ENCODE results near the gene GNAL.
"Not testable (repeated sequence)": the region's sequence is repeated elsewhere in the genome, so short reads cannot be mapped to it uniquely, and the experiment has no call there.

The GNAL gene

DNA sequence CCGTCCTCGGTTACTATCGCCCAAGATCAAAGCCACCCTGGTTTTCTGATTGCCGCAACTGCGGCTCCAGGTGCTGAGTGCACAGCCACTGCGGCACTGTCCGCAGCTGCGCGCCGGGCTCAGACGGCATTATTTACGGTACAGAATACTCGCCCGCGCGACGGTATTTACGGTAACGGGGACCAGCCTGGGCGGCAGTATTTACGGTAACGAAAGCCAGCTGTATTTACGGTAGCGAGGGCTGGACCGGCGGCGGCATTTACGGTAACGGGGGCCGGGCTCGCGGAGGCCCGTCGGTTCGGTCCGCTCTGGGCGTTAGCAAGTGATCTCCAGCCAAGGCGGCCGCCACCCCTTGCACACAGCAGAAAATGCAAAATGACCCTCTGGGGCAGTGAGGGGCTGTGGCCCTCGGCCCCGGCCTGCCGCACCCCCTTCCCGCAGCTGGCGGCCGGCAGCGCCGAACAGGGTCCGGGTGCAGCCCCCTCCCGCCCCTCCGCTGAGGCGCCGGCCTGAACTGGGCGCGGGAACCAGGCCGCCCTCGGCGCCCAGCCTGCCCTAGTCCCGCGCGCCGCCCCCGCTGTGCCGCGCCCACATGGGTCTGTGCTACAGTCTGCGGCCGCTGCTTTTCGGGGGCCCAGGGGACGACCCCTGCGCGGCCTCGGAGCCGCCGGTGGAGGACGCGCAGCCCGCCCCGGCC is at the start of gene GNAL:
GNAL (plus strand) TSS at position 293 of the 697 bp plus-strand sequence; CDS start at position 593, 300 bp downstream.
- peak; percentile 56 to 75 for DNase-seq

DNA sequence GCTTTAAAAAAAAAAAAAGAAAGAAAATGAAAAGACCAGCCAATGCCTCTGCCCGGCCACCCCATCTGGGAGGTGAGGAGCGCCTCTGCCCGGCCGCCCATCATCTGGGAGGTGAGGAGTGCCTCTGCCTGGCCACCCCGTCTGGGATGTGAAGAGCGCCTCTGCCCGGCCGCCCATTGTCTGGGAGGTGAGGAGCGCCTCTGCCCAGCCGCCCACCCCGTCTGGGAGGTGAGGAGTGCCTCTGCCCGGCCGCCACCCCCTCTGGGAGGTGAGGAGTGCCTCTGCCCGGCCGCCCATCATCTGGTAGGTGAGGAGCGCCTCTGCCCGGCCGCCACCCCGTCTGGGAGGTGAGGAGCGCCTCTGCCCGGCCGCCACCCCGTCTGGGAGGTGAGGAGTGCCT is 41.8 kb upstream of the GNAL start:
- not testable (repeated sequence) for DNase-seq

DNA sequence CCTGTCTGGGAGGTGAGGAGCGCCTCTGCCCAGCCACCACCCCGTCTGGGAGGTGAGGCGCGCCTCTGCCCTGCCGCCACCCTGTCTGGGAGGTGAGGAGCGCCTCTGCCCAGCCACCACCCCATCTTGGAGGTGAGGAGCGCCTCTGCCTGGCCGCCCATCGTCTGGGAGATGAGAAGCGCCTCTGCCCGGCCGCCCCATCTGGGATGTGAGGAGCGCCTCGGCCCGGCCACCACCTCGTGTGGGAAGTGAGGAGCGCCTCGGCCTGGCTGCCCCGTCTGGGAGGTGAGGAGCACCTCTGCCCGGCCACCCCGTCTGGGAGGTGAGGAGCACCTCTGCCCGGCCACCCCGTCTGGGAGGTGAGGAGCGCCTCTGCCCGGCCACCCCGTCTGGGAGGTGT is 41.3 kb upstream of the GNAL start:
- not testable (repeated sequence) for DNase-seq

DNA sequence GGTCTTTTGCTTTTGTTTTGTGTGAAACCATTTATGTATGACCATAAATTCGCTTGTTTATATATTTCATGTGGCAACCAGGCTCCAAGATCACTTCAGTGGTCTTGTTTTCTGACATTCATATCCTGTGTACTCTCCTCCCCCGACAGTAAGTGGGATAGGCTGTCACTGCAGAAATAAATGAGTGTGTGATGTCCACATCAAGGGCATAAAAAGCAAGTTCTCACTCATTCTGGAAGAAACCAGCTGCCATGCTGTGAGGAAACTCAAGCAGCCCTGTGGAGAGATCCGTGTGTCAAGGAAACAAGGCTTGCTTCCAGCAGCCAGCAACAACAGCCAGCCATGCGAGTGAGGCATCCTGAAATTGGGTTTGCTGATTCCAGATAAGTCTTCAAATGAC is 39.2 kb upstream of the GNAL start:
- no peak for DNase-seq

DNA sequence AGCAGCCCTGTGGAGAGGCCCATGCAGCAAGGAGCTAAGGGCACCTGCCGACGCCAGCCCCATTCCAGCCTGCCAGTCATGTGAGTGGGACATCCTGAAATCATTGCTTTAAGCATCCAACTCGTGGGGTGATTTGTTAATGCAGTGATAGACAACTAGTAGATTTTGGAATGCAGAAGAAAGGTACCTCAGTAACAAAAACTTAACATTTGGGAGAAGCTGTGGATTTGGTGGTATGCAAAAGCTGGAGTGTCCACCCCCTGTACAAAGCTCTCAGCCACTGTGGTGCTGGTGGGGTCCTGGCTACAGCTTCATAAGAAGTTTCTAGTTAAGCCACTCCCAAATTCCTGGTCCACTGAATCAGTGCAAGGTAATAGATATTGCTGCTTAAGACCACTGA is 37.2 kb upstream of the GNAL start:
- no peak for DNase-seq

DNA sequence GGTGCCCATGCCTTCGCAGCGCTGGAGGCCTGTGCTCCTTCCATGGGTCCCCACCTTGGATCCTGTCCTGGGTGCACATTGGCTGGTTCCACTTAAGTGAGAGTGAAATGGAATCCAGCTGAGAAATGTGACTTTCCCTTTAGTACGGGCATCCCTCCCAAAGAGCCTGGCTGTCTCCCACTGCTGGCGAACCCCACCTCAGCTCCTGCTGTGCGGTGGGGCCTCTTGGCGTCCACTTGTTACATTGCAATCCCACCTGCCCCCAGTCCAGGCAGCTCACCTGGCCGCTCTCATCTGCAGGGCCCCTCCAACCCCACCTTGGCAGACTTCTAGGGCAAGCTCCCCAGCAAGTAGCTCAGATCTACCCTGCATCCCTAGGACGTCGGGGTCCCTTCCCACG is 35.5 kb upstream of the GNAL start:
- DNase-seq = no peak

DNA sequence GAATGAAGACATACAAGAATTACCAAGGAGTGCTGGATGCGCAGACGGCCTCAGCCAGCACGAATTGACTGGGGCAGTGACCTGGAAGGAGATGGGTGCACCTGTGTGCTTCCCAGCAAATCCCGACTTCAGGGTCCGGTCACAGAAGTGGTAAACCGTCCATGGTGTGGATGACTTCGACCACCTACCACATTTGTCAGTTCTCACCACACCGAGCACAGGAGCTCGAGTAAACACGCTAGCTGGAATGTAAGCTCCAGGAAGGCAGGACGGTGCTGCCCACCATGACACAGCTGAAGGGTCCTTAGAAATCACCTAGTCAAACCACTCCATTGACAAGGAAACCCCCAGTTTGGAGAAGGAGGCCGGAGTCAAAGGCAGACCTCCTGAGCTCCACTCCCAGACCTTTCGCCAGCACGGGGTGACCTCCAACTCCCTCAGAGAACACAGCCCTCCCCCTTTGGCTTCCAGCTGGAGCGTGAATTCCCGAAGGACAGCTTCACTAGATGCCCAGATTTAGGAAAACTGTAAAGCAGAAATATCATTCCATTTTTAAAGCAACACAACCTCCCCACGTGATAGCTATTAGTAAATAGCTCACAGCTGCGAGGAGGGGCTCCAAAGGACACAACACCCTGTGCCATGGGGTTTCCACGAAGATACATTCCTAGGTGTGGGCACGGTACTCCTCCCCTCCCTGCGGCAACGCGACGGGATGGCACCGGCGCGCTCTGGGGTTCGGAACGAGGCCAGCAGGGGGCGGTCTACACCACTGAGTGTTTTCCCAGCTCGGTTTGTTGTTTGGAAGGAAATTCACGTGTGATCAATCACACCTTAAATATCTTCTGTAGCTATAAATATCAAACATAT is 34.1 kb upstream of the GNAL start:
- peak; percentile 51 to 75 for DNase-seq

DNA sequence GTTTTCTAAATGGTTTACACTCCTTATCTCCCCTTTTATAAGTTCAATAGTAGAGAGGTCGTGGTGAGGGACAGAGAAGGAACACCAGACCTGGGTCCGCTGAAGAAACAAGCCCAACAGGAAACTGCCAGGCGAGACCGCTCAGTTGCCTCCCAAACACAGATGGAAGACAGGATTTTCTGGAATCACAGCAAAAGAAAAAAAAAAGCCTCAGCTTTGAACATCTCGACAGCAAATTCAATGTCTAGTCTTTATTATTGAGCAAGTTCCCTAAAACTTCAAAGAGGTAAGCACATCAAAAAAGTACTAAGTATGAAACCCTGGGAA is 33.5 kb upstream of the GNAL start:
- DNase-seq = no peak

DNA sequence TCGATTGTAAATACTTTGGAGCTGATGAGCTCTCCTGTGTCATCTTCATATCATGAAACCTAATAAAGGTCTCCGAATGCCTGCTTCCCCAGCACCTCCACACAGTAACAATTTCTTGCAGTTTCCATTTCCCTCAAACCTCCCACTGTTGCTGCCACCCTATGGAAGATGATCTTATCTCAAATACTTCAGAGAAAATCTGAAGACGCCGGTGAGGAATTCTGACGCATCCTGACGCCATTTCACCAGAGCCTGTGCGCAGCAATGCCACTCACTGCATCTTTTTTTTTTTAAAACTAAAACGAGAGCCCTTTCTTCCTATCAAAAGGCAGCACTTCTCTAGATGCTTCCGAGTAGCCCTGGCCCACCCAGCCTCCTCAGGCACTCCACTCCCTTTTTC is 31.9 kb upstream of the GNAL start:
- DNase-seq = no peak

DNA sequence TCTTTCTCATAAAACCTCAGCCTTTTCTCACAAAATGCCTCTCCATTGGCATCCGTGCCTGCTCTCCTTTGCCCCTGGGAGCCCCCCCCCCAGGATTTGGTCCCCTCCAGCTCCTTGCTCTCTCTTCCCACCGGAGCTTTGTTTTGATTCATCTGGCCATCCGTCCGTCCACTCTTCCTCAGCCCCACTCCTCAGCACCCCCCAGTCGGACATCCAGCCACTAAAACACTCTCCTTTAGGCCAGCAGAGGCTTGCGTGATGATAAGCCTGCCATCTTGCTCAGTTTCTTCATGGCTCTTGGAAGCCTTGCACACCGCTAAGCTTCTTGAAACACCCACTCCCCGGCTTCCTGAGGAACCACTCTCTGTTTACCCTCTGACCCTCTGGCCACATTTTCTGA is 31.5 kb upstream of the GNAL start:
- DNase-seq = no peak

DNA sequence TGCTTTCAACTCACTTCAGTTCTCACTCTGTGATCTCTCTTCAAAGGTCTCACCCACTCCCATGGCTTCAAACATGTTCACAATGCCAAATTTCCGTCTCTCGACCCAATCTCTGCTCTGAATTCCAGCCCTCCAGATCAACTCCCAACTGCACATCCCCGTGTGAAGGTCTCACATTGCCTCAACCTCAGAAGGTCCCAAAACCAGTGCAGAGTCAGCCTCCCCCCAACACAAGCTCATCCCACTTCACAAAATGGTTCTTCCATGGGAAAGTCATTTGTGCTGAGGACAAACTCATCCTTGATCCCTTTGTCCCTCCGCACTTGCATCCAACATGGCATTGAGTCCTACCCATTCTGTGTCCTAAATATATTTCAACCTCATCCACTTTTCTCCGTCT is 31.0 kb upstream of the GNAL start:
- DNase-seq = no peak

DNA sequence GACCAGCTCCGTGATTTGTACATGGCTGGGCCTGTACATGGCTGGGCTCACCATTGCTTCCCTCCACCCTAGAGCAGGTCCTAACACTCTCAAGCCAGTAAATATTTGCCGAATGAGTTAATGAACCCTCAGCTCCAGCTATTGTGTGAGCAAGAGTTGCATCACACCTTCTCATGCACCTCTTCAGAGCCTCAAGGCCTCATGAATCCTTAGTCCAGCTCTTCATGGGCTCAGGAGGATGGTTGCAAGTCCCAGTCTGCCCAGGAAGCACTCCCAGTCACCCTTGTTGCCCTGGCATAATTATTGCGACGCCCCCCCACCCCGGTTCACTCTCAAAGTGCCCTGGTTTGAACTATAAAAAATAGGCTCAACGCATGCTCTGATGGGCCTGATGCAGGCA is 30.1 kb upstream of the GNAL start:
- DNase-seq = no peak

DNA sequence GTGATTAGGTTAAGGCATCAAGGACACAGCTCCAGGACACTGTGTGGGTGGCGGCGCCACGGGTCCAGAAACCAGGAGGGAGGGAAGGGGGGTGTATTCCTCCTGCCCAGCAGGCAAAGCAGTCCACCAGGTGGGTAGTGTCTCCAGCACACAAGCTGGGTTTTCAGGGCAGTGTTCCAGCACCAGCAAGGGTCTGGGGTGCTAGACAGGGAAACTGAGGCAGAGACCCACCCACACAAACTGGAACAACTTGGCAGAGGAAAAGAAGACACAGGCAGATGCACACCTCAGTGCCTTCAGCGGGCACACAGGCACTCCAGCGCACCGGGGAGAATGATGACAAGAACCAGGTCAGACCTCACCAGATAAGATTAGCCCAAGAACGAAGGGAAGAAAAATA is 28.4 kb upstream of the GNAL start:
- DNase-seq = no peak

DNA sequence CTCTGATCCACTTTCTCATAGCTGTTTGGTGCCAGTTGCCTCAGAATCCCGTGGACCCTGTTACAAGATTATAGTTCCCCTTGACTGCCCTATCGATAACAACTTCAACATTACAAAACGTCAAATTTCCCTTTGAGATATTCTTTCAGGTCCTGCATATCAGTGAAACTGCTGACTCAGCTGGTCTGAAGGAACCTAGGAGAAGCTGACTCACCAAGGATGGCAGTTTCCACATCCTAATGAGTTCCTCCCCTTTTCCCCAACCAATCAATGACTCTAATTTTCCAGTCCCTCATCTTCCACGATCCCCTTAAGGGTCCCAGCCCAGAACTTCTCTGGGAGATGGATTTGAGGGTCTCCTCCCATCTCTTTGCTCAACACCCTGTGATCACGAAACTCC is 27.6 kb upstream of the GNAL start:
- DNase-seq = no peak

DNA sequence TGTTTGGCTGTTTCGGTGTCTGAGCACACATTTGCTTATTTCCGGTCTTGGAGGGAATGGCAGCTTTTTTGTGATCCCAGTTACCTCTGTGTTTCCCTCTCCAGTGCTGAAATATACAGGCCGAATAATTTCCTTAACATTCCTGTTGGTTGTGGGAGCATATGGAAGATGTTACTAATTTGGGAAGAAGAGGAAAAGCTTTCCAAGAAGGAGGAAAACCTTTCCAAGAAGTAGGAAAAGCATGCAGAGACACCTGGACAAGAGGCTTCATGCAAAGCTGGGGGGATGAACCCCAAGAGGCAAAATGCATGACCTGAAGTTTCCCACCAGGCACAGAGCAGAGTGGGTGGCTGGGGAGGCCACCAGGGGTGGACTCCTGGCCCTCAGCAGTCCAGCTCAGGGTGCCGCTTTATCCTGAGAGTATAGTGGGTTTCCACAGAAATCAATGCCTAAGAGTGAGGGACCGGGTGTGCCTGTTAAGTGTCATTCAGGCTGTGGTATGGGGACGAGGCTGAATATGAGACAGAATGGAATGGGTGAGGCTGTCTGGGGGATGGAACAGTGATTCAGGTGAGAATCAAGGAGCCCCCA is 25.5 kb upstream of the GNAL start:
- no peak for DNase-seq

DNA sequence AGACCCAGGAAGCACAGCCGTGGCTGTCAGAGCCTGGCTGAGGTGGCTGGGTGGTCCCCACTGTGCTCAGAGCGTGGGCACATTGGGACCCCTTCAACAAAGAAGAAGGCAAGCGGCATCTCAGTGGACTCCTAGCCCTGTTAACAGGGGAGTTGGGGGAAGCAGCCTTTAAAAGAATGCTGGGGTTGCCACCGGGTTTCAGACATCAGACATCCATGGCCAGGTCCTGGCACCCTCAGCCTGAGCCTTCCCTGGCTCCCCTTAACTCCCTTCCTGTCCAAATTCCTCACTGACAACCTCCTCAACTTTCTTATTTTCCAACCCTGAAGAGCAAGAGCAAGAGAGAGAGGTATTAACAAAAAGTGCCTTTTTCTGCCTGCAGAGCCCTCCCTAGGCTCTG is 24.8 kb upstream of the GNAL start:
- no peak for DNase-seq

DNA sequence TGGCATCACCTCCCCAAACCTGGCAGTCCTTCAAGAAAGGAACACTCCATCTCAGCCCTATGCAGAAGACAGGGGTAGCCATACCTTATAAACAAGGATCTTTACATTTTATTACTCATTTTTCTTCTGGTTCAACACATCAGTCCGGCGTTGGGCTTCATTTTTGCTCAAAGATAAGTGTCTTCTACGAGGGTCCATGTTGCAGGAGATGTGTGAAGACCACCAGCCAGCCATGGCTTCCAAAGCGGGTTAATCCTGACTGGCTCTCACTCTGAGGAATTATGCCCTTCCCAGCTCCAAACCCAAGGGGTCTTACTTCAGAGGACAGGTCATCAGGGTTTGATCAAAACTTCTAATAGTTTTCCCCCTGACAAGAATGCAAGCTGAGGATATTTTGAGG is 23.9 kb upstream of the GNAL start:
- no peak for DNase-seq

DNA sequence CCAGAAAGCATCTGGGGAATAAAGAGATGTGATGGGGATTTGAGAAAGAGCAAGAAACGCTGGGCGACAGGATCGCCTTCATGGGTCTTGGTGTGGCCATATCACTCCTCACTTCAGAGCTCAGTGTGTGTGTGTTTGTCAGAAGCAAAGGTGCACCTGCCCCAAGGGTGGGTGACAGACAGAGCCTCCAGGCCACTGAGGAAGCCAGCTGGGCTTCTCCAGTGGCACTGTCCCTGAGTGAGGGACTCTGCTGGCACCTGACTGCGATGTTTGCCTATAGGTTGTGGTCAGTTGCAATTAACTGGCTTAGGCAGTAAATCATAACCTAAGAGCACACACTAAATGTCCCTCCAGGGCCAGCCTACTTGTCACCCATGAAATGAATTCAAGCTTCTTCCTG is 23.5 kb upstream of the GNAL start:
- DNase-seq = no peak

DNA sequence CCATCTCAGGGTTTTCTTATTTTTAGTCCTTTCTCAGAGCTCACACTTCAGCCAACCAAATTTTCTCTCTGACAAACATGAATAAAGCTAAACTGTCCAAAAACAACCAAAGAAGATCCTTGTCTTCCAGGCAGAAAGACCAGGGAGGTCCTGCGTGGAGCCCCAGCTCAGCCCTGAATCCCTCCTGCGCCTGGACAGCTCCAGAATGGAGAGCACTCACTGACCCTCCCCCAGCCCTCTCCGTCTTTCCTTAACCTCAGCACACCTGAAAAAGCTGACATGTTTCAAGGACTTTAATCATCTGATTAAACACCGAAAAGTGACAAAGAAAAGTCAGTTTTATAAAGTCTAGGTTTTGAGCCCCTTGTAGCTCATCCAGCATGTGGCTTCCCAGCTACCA is 22.9 kb upstream of the GNAL start:
- DNase-seq = no peak

DNA sequence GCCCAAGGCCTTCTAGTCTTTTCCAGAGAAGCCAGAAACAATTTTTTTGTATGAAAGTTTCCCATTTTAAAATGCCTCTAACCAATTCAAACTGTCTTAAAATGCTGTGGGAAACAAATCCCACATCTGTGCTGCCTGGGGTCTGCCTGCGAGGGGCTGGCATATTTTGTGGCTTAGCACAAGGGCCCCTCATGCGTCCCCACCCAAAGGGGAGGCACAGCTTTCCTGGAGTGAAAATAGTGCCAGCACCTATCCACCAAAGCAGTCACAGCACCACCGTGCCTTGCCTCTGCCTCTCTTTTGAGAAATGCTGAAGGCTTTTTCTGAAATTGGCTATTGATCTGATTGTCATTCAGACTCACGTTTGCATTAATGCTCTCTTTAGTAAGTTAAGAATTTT is 22.2 kb upstream of the GNAL start:
- DNase-seq = no peak

DNA sequence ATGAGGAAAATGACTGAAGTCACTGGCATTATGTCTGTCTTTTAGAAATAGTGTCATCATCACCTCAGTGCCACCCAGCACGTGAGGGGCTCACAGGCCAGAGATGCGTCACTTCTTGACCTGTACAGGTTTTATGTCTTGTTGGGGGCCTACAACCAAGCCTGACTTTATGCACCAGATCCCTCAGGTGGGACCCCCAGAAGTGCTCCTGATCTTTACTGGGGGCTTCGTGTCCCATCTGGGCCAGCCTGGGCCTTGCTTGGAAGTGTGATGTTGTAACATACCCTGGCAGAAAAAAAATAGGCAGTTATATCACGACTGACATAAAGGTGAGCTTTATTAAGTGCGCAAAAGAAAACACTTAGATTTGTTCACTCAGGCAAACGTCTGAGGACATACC is 21.5 kb upstream of the GNAL start:
- DNase-seq = no peak

DNA sequence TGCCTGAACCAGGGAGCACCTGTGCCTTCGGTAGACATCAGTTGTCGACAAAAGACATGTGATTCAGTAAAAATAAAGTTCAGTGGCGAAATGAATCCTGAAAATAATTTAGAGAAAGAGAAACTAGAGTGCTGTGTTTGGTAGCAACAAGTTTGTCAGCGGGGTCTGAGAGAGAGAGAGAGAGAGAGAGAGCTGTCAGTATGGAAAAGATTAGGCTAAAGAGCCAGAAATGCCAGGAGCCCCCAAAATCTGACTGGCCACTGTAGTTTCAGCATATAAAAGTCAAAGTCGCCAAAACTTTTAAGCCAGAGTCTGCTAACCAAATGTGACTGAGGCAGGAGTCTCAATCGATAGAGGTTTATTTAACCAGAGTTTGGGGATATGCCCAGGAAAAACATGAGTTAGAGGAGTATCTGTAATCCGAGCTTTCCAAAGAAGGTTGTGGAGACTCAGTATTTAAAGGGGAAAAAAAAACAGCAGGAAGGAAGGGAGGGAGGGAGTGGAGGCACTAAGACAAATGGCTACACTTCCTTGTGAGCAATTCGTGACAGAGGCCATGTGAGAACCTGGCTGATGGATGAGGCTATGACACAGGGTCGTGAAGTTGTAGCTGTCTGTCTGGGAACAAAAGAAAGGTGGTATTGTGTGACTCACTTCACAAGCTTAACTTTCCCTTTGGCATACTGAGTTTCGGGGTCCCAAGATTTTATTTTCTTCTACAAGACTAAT is 20.5 kb upstream of the GNAL start:
- no peak for DNase-seq

DNA sequence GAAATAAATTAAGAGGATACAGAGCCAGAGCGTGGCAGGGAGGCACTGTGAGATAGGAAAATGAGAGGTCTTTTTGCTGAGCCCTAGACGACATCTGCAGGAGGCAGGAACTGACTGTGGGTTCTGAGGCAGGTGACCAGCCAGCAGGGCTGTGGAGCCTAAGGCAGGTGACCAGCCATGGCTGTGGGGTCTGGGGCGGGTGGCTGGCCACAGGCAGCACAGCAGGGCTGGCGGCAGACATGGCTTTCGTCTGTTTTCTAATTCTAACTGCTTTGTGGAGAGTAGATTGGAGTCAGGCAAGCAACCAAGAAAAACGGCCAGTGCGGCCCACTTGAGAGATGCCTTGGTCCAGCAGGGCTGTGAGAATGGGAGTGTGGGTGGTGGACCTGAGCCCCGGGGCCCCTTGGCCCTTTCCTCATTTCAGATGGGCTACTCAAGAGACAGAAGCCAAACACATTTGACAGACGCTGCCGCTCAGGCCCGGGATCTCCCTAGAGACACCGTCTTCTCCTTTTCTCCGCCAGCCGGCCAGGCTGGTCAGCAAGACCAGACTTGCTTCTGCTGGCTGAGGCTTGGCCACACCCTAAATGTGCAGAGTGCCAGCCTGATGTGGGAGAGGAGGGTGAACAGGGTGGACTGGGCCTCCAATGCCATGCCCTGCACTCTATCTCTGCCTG is 19.7 kb upstream of the GNAL start:
- no peak for DNase-seq

All from stimulated activated CD4-positive, alpha-beta T cell treated with anti-CD3 and anti-CD28 coated beads, Interleukin-2, amount 100 ng/mL, for 24 hours (primary cell).